Measurements from ENCODE around the gene KANK2.

GRCh38 chr19:11164879-11165406, 32.4 kb downstream of the KANK2 start:
- TF ChIP-seq JUND (IDR thresholded peaks at IDR 0.05; ENCODE audit: low read length) = no peak
- no peak for TF ChIP-seq CTCF (IDR thresholded peaks at IDR 0.05; ENCODE audit: control extremely low read depth in 1 of 3, insufficient read depth in 1 of 3, low read depth in 1 of 3, low read length in 3 of 3)
- TF ChIP-seq YY1 (IDR thresholded peaks at IDR 0.05; ENCODE audit: low read depth, low read length) = no peak
- no peak for TF ChIP-seq ASH2L (IDR thresholded peaks at IDR 0.05; ENCODE audit: low read length)
- TF ChIP-seq ATF3 (IDR thresholded peaks at IDR 0.05; ENCODE audit: insufficient read depth, low read depth, low read length) = no peak
- no peak for TF ChIP-seq ATF2 (IDR thresholded peaks at IDR 0.05; ENCODE audit: low read length)
- TF ChIP-seq TAF1 (IDR thresholded peaks at IDR 0.05; ENCODE audit: low read depth, low read length) = no peak
- TF ChIP-seq TEAD4 (IDR thresholded peaks at IDR 0.05; ENCODE audit: low read depth, low read length) = no peak
- TF ChIP-seq EZH2 (IDR thresholded peaks at IDR 0.05; ENCODE audit: low read depth, low read length, severe bottlenecking) = no peak
- TF ChIP-seq SIN3A (conservative IDR thresholded peaks at IDR 0.05 in 1 of 2, IDR thresholded peaks at IDR 0.05 in 1 of 2; ENCODE audit: low read depth in 1 of 2, low read length in 2 of 2) = no peak
- no peak for TF ChIP-seq EP300 (IDR thresholded peaks at IDR 0.05; ENCODE audit: borderline replicate concordance in 1 of 2, low read depth in 2 of 2, low read length in 2 of 2)
- no peak for TF ChIP-seq RFX5 (IDR thresholded peaks at IDR 0.05; ENCODE audit: borderline replicate concordance, low read depth, low read length)
- no peak for TF ChIP-seq HDAC2 (IDR thresholded peaks at IDR 0.05; ENCODE audit: borderline replicate concordance in 1 of 2, low read depth in 2 of 2, low read length in 2 of 2)

All from H1 (cell line).